ENCODE results near the gene ACOX1.

DNA sequence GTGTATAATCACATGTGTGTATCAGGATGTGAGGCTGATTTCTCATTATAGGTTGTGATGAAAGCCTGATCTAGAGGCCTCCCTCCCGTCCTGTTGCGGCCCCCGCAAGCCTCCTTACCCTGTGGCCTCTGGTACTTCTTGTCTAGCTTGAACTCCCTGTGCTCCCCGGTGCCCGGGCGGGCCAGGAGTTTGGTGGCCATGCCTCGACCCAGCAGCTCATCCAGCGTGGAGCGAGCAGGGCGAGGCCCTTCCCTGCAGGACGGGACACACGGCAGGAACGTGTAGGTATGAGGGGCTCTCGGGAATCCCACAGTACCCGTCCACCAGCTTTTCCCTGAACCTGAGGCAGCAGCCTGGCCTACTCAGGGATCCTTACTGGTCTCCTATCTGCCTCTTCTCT, 53.1 kb downstream of the ACOX1 start:
- TF ChIP-seq EZH2 (IDR thresholded peaks at IDR 0.05; ENCODE audit: borderline replicate concordance, low read depth, low read length, poor library complexity, severe bottlenecking) = no peak
- TF ChIP-seq, protein P1, sequence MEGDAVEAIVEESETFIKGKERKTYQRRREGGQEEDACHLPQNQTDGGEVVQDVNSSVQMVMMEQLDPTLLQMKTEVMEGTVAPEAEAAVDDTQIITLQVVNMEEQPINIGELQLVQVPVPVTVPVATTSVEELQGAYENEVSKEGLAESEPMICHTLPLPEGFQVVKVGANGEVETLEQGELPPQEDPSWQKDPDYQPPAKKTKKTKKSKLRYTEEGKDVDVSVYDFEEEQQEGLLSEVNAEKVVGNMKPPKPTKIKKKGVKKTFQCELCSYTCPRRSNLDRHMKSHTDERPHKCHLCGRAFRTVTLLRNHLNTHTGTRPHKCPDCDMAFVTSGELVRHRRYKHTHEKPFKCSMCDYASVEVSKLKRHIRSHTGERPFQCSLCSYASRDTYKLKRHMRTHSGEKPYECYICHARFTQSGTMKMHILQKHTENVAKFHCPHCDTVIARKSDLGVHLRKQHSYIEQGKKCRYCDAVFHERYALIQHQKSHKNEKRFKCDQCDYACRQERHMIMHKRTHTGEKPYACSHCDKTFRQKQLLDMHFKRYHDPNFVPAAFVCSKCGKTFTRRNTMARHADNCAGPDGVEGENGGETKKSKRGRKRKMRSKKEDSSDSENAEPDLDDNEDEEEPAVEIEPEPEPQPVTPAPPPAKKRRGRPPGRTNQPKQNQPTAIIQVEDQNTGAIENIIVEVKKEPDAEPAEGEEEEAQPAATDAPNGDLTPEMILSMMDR (conservative IDR thresholded peaks at IDR 0.05; ENCODE audit: low read depth, low read length) = no peak
